Middle frontal gyrus (tissue), 1 donor: ENCODE results near the gene SNCA.
A peak's percentile ranks its signal among the peaks of the same experiment; 100 is the strongest.

Experiments used
- DNase-seq: peaks from one replicate; pipeline ENCODE4 v3.0.0-alpha.2; 2015; ENCODE audit warnings: low spot score; ENCODE audit errors: extremely low spot score

SNCA gene

DNA sequence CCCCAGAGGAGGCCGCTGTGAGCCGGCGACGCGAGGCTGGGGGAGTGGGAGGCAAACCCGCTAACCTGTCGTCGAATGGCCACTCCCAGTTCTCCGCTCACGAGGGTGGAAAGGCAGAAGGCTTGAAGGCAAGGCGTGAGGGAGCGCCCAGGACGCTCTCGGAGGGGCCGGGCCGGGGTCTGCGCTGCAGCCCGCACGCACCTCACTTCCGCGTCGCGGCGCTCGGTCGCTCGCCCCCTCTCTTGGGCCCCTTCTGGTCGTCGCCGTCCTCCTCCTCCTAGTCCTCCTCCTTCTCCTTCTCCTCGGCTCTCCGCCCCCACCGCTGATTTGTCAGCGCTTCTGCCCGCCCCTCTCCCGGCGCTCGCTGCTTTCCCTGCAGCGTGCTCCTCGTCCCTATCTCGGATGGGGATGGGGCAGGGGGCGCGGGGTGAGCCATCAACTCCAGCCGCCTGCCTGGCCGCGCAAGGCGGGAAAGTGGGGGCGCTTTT is at the start of gene SNCA:
Gene SNCA, minus strand, starts transcription at position 265 of the 488 bp plus-strand sequence. CDS start 1,494 bp downstream, outside the sequence.
- DNase-seq: peak; percentile 64

DNA sequence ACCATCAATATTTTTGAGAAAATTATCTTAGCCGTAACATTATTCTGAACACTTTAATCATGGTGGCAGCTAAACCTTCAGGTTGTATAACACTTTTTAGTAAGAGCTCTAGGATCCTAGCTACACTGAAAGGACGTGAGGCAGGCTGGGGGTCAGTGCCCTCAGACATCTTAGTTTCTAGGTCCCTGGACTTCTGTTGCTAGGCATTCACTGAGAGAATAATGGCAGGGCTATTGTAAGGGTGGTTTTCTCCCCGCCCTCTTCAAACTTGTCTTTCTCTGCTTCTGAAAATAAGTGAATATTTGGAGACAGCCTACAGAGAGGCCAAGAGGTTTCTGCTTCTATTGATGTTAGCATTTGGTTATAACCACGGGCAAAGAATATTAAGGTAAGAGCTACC is 42.3 kb upstream of the SNCA start:
- DNase-seq: no peak

DNA sequence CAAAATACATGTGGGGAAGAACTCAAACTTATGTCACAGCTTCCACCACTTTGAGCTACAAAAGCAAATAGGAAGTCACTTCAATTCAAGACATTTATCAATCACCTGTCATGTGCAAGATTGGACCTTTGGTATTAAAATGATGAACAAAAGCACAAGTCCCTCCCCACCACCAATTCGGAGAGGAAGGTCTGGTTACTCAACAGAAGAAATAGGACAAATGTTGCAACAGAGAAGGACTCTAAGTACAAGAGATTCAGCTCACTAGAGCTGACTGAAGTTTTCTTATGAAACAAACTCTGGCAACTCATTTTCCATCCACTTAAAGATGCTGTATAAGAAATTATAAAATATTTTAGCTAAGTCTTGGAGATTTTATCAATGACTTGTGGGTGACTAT is 41.6 kb upstream of the SNCA start:
- DNase-seq: no peak

DNA sequence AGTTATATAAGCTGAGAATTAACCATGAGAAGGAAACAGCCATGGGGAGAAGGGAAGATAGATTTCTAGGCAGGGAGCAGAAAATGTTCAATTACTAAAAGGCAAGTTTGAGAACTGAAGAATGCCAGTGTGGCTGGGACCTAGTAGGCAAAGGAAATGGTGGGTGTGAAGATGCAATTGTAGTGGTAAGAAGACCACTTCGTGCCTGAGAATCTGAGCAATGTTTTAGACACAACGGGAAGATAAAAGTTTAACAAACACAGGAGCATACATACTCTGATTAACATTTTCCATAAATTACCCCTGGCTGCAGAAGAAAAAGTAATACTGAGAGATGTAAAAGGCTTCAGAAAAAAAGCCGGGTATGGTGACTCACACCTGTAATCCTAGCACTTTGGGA is 39.6 kb upstream of the SNCA start:
- no peak for DNase-seq

DNA sequence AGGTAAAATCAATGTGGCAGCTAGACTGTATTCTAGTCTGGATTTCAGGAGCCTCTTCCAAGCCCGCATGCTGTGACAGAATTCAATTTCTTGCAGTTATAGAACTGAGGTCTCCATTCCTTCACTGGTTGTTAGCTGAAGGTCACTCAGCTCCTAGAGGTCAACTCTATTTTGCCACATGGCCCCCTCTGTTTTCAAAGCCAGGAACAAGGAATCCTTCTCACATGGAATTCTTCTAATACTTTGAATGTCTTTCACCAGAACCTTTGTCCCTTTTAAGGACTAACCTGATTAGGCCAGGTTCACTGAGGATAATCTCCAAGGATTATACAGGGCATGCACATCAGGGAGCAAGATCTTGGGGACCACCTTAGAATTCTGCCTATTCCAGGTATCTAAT is 34.2 kb upstream of the SNCA start:
- DNase-seq: no peak

DNA sequence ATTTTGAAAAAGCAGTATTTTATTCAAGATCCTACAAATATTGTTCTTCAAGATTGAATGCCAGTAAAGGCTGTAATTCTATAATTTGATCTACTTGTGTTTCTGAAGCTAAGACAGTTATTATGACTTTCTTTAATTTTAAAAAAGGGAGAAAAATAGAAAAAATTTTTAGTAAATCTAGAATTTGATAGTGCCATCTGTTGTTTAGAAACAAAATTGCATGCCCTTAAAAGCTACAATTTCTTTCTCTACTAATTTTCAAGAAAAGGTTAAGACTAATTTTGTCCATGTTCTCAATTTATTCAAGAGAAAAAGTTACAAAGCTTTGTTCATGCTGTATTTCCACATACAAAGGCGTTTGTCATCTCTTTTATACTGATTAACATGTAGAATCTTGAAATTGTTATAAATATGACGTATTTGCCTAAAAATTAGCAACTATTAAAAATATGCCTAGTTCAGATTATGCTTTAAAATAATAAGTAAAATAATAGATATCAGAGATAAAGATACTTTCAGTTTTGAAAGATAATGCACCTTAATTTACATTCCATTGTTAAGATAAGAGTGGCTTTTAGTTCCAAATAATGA is 32.1 kb upstream of the SNCA start:
- DNase-seq: no peak

DNA sequence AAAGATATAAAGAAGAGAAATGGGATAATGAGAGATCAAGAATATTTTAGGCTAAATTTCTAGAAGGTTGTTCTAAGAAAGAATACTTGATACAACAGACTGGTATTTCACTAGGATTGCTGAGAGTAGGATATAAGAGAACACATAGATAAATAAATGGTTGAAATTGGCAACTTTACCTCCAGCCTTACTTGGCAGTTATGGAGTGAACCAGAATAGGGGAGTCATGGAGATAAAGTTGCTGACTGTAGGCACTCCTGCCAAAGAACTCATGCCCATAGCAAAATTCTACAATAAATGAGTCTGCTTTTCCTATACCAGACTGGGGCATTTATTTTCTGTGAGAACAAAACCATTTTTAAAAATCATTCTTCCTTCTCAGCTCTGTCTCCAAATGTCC is 31.3 kb upstream of the SNCA start:
- no peak for DNase-seq

DNA sequence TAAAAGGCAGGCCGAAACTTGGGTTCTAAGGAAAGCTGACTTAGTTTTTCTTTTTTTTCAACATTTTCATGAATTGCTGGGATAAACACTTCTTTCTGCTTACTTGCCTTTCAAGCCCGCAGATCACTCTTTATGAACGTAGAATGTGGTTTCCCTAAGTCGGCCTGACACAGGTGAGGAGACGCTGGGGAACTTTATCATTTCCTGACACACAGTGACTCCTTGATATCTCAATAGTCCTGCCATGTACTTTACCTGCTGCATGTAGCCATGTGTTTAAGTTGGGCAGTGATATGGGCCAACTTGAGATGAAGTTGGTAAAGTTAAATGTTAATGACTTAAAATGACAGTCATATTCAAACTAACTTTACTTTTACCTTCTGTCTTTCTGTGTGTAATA is 26.6 kb upstream of the SNCA start:
- DNase-seq: no peak

DNA sequence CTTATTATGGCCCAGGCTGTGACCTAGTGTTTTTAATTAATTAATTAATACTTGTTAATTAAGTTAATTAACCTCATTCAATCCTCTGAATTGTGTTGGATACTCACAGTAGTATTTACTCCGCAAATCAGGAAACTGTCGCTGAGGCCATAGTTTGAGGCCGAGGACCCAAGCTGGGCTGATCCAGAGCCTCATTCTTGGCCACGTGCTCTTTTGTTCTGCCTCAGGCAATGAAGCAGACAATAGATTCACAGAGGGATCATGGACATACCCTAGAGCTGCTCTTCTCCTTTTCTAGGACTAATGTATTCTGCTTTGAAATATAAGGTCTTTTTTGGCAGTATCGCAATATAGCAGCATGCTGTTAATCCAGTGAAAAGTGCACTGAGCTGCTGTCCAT is 24.0 kb upstream of the SNCA start:
- no peak for DNase-seq

DNA sequence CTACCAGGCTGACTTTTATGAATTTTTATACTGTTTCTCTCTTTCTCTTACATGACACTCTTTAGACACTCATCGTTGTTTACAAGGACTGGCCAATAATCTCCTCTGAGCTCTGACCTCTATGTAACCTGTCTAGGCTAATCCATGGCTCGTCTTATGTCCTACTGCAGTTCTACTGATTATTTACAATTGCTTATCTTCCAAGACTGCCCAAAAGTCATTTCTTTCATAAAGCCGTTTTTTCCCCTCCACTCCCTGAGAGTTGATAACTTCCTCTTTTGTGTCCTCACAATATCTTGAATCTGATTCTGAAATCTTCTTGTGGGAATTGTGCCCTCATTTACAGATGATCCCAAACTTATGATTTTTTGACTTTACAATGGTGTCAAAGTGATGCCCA is 18.3 kb upstream of the SNCA start:
- DNase-seq: no peak

DNA sequence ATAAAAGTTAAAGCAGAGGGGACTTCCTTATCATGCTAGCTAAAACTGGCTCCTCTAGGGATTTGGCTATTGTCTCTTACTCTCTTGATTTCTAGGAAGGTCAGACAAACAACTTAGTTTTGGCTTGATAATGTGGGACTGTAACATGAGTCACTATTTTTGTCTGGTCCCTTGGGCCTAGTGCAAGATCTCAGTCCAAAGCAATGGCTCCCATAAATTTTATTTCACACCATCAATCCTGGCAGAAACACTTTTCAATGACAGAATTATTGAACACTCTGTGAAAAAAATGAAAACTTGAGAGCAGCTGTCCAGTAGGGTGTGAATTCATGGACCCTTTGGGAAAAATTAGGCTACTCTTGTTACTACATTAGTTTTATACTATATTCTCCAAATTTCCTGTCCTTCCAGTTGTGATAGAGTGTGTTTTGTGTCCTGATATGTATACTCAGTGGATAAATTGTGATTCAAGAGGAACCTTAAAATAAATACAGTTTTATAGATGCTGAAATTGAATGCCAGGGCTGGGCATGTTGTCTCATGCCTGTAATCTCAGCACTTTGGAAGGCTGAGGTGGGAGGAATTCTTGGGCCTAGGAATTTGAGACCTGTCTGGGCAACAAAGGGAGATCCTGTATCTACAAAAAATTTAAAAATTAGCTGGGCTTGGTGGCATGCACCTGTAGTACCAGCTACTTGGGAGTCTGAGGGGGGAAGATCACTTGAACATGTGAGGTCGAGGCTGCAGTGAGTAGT is 10.8 kb upstream of the SNCA start:
- DNase-seq: no peak

DNA sequence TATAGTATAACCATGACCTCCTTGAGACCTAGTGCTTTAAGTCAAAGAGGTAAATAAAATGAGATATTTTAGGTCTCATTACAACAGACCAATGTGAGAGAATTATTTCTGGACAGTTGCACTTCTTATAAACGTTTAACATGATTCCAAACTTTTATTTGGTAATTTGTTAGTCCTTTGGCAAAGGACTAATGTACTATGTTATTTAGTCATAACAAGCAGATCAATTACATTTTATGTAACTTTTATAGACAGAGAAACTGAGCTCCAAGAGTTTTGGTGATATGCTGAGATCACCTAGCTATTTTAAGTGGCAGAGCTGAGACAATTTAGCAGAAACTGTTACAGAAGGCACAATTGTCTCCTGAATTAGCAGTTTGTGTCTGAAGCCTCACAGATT is 2.6 kb upstream of the SNCA start:
- no peak for DNase-seq

DNA sequence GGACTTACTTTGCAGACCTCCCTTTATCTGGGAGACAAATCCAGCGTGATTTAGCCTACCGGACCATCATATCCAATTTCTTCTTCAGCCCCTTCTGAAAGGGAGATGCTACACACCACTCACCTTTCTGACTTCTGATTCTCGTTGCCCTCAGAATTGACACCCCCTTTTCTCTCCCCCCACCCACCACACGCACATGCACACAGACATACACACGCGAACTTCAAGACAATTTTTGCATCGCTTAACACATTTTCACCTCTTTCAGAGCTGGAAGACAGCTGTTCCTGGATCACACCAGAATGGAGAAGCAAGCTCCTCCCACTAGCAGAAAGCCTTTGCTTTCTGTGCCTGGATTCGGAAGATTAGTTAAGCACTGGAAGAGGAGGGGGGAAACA is 1.0 kb upstream of the SNCA start:
- no peak for DNase-seq

DNA sequence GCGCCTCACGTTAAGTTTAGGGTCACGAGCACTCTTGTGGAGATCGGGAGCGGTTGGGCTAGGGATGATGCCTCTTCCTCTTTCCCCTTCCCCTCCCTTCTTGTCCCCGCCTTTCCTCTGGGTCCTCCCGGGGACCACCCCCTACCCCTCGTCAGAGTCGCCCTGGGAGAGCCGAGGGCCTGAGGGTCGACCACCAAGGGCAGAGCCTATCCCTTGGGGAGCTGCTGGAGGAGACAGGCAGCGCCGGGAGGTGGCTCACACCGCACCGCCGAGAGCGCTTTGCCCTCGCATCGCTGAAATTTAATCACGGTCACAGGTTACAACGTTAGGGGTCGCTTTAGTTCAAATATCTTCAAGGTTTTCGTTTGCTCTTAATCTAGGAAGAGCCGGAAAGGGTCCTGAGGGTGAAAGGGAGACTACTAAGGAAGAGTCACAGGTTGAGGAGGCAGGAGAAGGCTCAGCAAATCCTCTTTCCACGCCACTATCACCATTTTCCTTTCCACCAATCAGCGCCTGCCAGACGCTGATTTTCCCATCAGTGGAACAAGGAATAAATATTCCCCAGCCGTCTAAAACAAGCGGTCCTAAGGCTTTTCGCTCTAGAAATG is 528 bp upstream of the SNCA start:
- DNase-seq: no peak

DNA sequence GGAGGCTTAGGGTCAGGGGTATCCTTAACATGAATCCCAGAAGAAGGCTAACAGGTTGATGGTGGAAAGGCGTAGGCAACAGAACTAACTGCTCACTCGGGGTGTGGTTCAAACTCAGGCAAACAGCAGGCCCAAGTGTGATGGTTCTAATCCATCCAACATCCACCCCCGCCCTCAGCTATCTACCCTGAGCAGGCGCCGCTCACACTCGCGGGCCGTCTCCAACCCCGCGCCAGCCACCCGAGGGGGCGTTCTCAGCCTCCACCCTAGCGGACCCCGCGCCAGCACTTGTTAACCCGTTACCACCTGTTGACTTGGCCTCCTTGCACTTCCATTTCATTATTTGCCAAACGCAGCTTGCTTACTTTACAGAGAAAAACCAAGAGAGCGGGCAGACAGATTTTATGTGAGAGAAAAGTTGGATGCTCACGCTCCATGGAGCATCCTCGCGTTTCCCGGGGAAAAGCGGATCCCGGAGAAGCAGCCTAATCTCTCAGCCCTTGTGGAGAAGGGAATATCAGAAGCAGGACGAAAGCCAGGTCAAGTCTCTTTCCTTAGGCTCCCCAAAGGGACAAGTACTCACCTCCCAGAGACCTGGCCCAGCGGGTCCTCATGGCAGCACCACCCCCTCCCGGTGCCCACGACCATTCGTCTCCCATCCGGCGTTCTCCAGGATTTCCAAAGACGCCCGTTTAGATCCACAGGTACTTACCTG is 773 bp downstream of the SNCA start:
- no peak for DNase-seq

DNA sequence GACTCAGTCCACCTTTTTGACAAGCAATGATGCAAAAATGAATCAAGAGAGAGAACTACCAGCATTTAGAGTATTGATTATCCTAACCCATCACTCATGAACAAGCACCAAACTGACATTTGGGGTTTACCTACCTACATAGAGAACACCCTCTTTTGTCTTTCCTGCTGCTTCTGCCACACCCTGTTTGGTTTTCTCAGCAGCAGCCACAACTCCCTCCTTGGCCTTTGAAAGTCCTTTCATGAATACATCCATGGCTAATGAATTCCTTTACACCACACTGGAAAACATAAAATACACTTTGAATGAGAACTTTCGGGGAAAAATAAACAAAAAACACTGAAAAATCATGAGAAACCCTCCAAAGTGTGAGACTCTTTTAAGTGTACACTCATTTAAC is 1.5 kb downstream of the SNCA start:
- no peak for DNase-seq

DNA sequence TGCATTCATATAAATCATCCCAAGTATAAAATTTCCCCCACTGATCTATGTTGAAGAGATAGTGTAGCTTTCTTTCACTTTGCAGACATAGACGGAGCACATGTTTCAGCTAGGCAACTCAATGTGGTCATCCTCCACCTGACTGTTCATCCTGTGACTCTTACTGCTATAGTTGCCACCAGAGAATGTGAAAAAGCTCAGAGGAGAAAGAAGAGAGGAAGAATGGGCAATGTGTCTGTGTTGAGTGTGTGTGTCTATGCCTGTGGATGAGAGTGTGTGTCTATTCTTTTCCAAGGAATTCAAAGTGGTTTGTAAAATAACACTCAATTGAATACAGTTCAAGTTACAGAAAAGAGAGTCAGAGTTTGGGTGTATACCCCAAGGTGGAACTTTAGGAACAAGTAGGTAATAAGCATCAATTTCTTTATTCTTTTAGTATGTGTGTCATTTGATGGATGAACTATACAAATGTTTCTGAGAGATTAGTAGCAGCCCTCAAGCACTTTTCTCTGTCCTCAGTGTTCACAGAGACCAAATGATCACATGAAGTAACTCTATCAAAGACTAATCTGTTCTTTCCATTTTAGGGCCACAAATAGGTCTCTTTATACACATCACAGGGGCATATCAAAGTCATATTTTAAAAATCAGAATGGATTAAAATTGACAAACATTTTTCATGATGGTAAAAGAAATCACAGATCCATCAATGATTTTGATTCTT is 2.3 kb downstream of the SNCA start:
- no peak for DNase-seq

DNA sequence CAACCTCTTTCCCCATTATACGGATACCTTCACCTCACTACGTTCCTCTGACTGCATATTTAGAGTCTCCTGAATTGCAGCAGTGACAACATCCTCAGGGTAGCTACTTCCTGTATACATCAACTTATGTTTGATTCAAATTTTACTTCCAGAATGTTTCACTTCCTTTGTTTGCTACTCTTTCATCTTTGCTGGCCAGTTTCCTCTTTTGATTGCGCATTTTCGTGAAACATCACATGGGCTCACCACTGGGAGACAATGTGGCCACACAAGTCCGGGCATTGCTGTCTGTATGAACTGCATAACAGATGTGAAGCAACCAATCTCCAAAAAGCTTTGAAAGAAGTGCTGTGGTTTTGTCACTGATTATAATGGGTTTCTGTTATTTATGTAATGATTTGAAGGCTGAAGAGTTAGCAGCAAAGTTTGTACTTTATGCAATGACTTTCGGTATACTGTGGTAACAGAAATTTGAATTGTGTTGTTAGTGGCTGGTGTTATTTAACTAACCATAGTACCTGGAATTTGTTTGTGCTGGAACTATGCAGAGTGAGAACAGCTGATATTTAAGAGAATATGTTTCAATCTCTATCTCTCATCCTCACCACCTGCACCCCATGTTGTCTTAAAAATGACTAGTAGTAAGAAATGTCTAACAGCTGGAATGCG is 7.4 kb downstream of the SNCA start:
- DNase-seq: peak; percentile 34

DNA sequence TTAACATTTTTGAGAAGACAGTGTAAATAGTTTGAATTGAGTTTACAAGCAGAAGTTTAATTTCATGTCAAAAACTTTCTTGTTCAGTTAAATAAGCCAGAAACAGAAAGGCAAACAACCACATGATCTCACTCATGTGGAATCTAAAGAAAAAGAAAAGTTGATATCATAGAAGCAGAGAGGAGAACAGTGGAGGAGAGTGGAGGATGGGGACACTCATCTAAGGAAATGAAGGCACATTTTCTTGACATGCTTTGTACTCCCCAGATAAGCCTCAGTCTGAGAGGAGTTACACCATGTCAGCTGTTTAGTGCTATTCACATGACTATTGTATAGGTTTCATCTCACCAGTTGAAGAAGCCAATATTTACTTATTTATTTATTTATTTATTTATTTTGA is 13.5 kb downstream of the SNCA start:
- DNase-seq: no peak

DNA sequence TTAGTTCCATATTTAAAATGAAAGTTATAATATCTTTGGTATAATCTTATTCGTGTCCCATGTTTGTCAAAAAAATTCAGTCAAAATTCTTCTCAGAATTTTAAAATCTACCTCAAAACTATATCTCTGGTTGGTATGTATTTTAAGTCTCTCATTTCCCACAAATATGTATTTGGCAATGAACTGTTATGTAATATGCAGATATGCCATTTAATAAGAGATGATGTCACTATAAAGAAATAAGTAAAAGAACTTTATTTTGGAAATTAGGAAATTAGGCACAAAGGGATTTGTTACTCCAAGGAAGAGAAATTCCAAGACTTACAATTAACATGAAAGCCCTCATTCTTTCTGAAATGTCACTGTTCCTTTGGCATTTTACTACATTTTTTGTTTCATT is 15.3 kb downstream of the SNCA start:
- DNase-seq: no peak

DNA sequence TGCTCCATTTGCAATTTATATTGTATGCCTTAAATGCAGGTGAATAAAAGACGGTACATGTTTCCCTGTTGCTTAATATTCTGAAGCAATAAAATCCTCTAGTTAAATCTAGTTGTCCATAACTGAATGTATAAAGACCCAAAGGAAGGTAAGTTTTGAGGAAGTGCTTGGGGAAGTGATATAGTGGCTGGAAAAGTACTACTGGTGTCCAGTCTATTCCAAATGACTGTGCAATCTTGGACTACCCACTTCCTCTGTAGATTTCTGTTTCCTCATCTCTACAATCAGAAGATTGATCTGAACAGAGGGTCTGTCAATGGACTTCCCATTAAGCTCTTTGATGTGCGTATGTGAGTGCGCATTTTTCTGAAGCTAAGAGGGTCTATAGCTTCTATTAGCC is 17.0 kb downstream of the SNCA start:
- no peak for DNase-seq
